Measurements from ENCODE around the gene EEFSEC. TPM values are rescaled to one million over a fixed set of nuclear protein-coding genes. Genes with fewer than 3 reads are reported as not detected.

EEFSEC gene
- polyA plus RNA-seq, 1 donor (not counting 4 experiments of a cell fraction or from before 2014, with no cell fraction given) = 8.7 TPM

- Histone ChIP-seq H4K20me1 (ENCODE audit: control insufficient read depth, extremely low read depth, insufficient read depth, low read length) (no peaks in the 10 kb centered on the region), H3K9me3 (ENCODE audit: control insufficient read depth, low read depth, low read length) (no peaks in the 10 kb centered on the region), H3K9me1 (ENCODE audit: control insufficient read depth, extremely low read depth, insufficient read depth, low read length) (no peaks in the 10 kb centered on the region), H3K27me3 (ENCODE audit: control insufficient read depth, extremely low read depth, insufficient read depth, low read length) (no peaks in the 10 kb centered on the region), H3K36me3 (ENCODE audit: control insufficient read depth in 2 of 2, extremely low read depth in 1 of 2, insufficient read depth in 2 of 2, low read length in 2 of 2) (no peaks in the 10 kb centered on the region), H3K4me1 (ENCODE audit: control insufficient read depth, extremely low read depth, insufficient read depth, low read length) (no peaks in the 10 kb centered on the region), H3K79me2 (ENCODE audit: control insufficient read depth, insufficient read depth, low read length) (peaks cover 2% of the 10 kb centered on the region), H3K4me2 (ENCODE audit: control insufficient read depth, extremely low read depth, insufficient read depth, low read depth, low read length) (no peak overlapping the region), H2AFZ (ENCODE audit: control insufficient read depth, low read length) (no peak overlapping the region), H3K9ac (ENCODE audit: control insufficient read depth, extremely low read depth, insufficient read depth, low read length) (no peak overlapping the region), H3K4me3 (ENCODE audit: control insufficient read depth in 2 of 3, extremely low read depth in 1 of 3, insufficient read depth in 2 of 3, low read depth in 1 of 3, low read length in 3 of 3) (no peak overlapping the region), H3K27ac (ENCODE audit: control insufficient read depth, insufficient read depth, low read length) (no peak overlapping the region)
- dilution Hi-C loops (cut with MboI; ENCODE audit: extremely low pct_ligation_motif_present, low sequenced_read_pairs) = no loop called here
- FAIRE-seq (no peak), DNase-seq (ENCODE audit: low read depth, low spot score) (no peak)
- TF ChIP-seq EZH2 (IDR thresholded peaks at IDR 0.05; ENCODE audit: low read length) = no peak
- no peak for TF ChIP-seq CTCF (optimal IDR thresholded peaks at IDR 0.05 in 1 of 3, IDR thresholded peaks at IDR 0.05 in 1 of 3, conservative IDR thresholded peaks at IDR 0.05 in 1 of 3; ENCODE audit: extremely low read depth in 1 of 3, insufficient read depth in 2 of 3, low read length in 3 of 3)
Observed at GRCh38 chr3:128174675-128175590, 21.7 kb downstream of the EEFSEC start.

- Histone ChIP-seq H3K4me2 (ENCODE audit: control insufficient read depth, extremely low read depth, insufficient read depth, low read depth, low read length) (no peak overlapping the region), H2AFZ (ENCODE audit: control insufficient read depth, low read length) (no peak overlapping the region), H4K20me1 (ENCODE audit: control insufficient read depth, extremely low read depth, insufficient read depth, low read length) (no peaks in the 10 kb centered on the region), H3K9ac (ENCODE audit: control insufficient read depth, extremely low read depth, insufficient read depth, low read length) (no peak overlapping the region), H3K4me3 (ENCODE audit: control insufficient read depth in 2 of 3, extremely low read depth in 1 of 3, insufficient read depth in 2 of 3, low read depth in 1 of 3, low read length in 3 of 3) (no peak overlapping the region), H3K9me3 (ENCODE audit: control insufficient read depth, low read depth, low read length) (no peaks in the 10 kb centered on the region), H3K9me1 (ENCODE audit: control insufficient read depth, extremely low read depth, insufficient read depth, low read length) (no peaks in the 10 kb centered on the region), H3K27ac (ENCODE audit: control insufficient read depth, insufficient read depth, low read length) (no peak overlapping the region), H3K36me3 (ENCODE audit: control insufficient read depth in 2 of 2, extremely low read depth in 1 of 2, insufficient read depth in 2 of 2, low read length in 2 of 2) (no peaks in the 10 kb centered on the region), H3K4me1 (ENCODE audit: control insufficient read depth, extremely low read depth, insufficient read depth, low read length) (no peaks in the 10 kb centered on the region), H3K27me3 (ENCODE audit: control insufficient read depth, extremely low read depth, insufficient read depth, low read length) (no peaks in the 10 kb centered on the region), H3K79me2 (ENCODE audit: control insufficient read depth, insufficient read depth, low read length) (peaks cover 2% of the 10 kb centered on the region)
- DNase-seq (ENCODE audit: low read depth, low spot score) = no peak
- dilution Hi-C loops (cut with MboI; ENCODE audit: extremely low pct_ligation_motif_present, low sequenced_read_pairs) = no loop called here
- TF ChIP-seq EZH2 (IDR thresholded peaks at IDR 0.05; ENCODE audit: low read length) (no peak), CTCF (optimal IDR thresholded peaks at IDR 0.05 in 1 of 3, IDR thresholded peaks at IDR 0.05 in 1 of 3, conservative IDR thresholded peaks at IDR 0.05 in 1 of 3; ENCODE audit: extremely low read depth in 1 of 3, insufficient read depth in 2 of 3, low read length in 3 of 3) (no peak)
- FAIRE-seq = no peak
Observed at GRCh38 chr3:128175768-128176167, 22.5 kb downstream of the EEFSEC start.
